Choroid plexus epithelial cell (primary cell): ENCODE measurements around the gene CACNA1D.

Experiments
- DNase-seq: peaks from one replicate; pipeline ENCODE4 v3.0.0-alpha.2; 2010; ENCODE audit warnings: low read depth
- H3K4me3 ChIP-seq: 2 replicates; pipeline ENCODE4 v1.5.1; 2011; ENCODE audit warnings: low read depth, mild to moderate bottlenecking, control low read depth, low read length, moderate library complexity
- CTCF ChIP-seq: conservative IDR thresholded peaks from 2 replicates; pipeline ENCODE4 v1.5.1; 2011; ENCODE audit warnings: low read depth, mild to moderate bottlenecking, control low read depth, inconsistent platforms, low read length, moderate library complexity

The CACNA1D gene

GRCh38 chr3:53812434-53812833 lies 318.0 kb downstream of the CACNA1D start:
- peak; percentile 12 for DNase-seq
- no peak overlapping the region for H3K4me3 ChIP-seq
- TF ChIP-seq CTCF: peak; percentile 28

GRCh38 chr3:53813229-53813628 lies 318.8 kb downstream of the CACNA1D start:
- H3K4me3 ChIP-seq: no peak overlapping the region
- no peak for DNase-seq
- no peak for TF ChIP-seq CTCF

- no peak for DNase-seq
- TF ChIP-seq CTCF: no peak
- H3K4me3 ChIP-seq: no peak overlapping the region
Measured at GRCh38 chr3:53813876-53814275, 319.5 kb downstream of the CACNA1D start.

GRCh38 chr3:53815067-53815466 lies 320.7 kb downstream of the CACNA1D start:
- no peak overlapping the region for H3K4me3 ChIP-seq
- no peak for TF ChIP-seq CTCF
- DNase-seq: no peak

- H3K4me3 ChIP-seq: no peak overlapping the region
- TF ChIP-seq CTCF: no peak
- DNase-seq: no peak
Measured at GRCh38 chr3:53815651-53816050, 321.2 kb downstream of the CACNA1D start.

- TF ChIP-seq CTCF: no peak
- DNase-seq: no peak
- H3K4me3 ChIP-seq: no peak overlapping the region
Measured at GRCh38 chr3:53816425-53816824, 322.0 kb downstream of the CACNA1D start.

- TF ChIP-seq CTCF: no peak
- no peak for DNase-seq
Measured at GRCh38 chr3:53817211-53817610, 322.8 kb downstream of the CACNA1D start.

More at GRCh38 chr3:53817211-53817610, 322.8 kb downstream of the CACNA1D start:
- H3K4me3 ChIP-seq: no peak overlapping the region
